ENCODE results near the gene PGAP3. TPM values are rescaled to one million over a fixed set of nuclear protein-coding genes. Genes with fewer than 3 reads are reported as not detected.

The PGAP3 gene
- total RNA-seq, 1 donor from 2014 or later: 17.7 TPM

DNA sequence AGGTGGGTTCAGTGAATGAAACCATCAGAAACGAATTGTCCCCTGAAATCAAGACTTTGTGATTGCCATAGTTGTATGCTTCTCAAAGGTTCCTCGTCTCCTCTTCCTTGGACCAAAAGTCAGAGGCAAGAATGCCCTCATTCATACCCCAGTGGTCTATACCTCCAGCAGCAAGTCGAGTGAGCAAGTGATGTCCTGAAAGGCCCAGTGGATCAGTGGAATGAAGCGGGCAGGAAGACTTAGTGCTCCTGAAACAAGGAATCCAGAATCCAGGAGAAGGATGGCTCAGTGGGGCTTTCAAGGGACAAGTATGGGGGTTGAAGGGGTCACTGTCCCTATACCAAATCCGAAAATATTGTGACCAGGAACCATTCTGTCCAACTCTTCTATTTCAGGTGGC is 6.7 kb upstream of the PGAP3 start:
- Histone ChIP-seq H3K36me3 (no peaks in the 10 kb centered on the region), H3K4me1 (peaks cover 5% of the 10 kb centered on the region), H3K27ac (no peak overlapping the region), H3K4me3 (no peak overlapping the region), H3K9me3 (no peaks in the 10 kb centered on the region), H3K27me3 (no peaks in the 10 kb centered on the region)
- intact Hi-C loops (cut with DNase I): no loop called here
- DNase-seq (ENCODE audit: extremely low spot score in 2 of 2): no peak
- no peak for TF ChIP-seq POLR2AphosphoS5 (IDR thresholded peaks at IDR 0.05; ENCODE audit: insufficient read depth in 1 of 2, low read depth in 1 of 2)

DNA sequence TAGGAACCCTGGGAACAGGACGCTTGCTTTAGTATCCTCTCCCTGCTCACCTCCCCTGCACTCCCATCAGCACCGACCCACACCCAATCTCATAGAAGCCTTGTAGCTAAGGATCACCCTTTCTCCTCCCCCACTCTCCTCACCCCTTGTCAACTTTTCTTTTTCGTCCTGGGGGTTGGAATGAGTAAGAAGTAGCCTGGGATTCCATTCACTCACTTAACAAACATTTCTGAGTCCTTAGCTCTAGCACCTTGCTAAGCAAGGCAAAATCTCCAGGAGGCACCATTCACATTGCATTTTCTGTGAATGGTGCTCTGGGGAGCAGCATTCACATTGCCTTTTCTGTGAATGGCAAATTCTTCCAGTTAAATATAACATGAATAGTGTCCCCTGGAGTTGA is 1.1 kb upstream of the PGAP3 start:
- Histone ChIP-seq H3K27ac (no peak overlapping the region), H3K36me3 (no peaks in the 10 kb centered on the region), H3K9me3 (no peaks in the 10 kb centered on the region), H3K4me1 (peaks cover 14% of the 10 kb centered on the region), H3K27me3 (no peaks in the 10 kb centered on the region), H3K4me3 (peak overlapping the region; percentile 53 to 81)
- intact Hi-C loops (cut with DNase I): no loop called here
- DNase-seq (ENCODE audit: extremely low spot score in 2 of 2): no peak
- TF ChIP-seq POLR2AphosphoS5 (IDR thresholded peaks at IDR 0.05; ENCODE audit: insufficient read depth in 1 of 2, low read depth in 1 of 2): no peak
- no peak for TF ChIP-seq POLR2A (IDR thresholded peaks at IDR 0.05)
- TF ChIP-seq, protein P1, sequence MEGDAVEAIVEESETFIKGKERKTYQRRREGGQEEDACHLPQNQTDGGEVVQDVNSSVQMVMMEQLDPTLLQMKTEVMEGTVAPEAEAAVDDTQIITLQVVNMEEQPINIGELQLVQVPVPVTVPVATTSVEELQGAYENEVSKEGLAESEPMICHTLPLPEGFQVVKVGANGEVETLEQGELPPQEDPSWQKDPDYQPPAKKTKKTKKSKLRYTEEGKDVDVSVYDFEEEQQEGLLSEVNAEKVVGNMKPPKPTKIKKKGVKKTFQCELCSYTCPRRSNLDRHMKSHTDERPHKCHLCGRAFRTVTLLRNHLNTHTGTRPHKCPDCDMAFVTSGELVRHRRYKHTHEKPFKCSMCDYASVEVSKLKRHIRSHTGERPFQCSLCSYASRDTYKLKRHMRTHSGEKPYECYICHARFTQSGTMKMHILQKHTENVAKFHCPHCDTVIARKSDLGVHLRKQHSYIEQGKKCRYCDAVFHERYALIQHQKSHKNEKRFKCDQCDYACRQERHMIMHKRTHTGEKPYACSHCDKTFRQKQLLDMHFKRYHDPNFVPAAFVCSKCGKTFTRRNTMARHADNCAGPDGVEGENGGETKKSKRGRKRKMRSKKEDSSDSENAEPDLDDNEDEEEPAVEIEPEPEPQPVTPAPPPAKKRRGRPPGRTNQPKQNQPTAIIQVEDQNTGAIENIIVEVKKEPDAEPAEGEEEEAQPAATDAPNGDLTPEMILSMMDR (IDR thresholded peaks at IDR 0.05): no peak

- TF ChIP-seq POLR2AphosphoS5 (IDR thresholded peaks at IDR 0.05; ENCODE audit: insufficient read depth in 1 of 2, low read depth in 1 of 2) (no peak), POLR2A (IDR thresholded peaks at IDR 0.05) (no peak)
- TF ChIP-seq, protein P1 (IDR thresholded peaks at IDR 0.05): no peak
- intact Hi-C loops (cut with DNase I): no loop called here
- Histone ChIP-seq H3K9me3 (no peaks in the 10 kb centered on the region), H3K4me3 (peak overlapping the region; percentile 53 to 81), H3K27me3 (no peaks in the 10 kb centered on the region), H3K36me3 (no peaks in the 10 kb centered on the region), H3K4me1 (peaks cover 14% of the 10 kb centered on the region), H3K27ac (peak overlapping the region; percentile 81)
- DNase-seq (ENCODE audit: extremely low spot score in 2 of 2): no peak
Observed at GRCh38 chr17:39688475-39688835, 598 bp upstream of the PGAP3 start.

DNA sequence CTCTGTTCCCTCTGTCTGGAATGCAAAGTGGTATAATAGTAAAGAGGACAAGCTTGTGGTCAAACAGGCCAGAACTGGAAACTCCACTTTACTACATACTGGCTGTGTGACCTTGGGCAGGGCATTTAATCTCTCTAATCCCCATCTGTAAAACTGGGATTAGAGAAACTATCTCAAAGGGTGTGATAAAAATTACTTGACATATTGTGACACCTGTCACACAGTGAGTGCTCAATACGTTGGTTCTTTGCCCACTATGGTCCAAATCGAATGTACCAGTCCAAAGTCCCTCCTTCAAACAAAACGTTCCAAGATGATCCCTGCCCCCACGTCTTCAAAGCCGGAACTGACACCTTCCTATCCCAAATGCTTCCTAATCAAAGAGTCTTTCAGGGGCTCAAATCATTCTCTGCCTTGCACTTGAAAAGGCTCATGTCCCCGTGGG is 734 bp downstream of the PGAP3 start:
- Histone ChIP-seq H3K27me3 (no peaks in the 10 kb centered on the region), H3K4me1 (peaks cover 14% of the 10 kb centered on the region), H3K4me3 (peak overlapping the region; percentile 53 to 81), H3K36me3 (no peaks in the 10 kb centered on the region), H3K27ac (peak overlapping the region; percentile 81), H3K9me3 (no peaks in the 10 kb centered on the region)
- intact Hi-C loops (cut with DNase I): no loop called here
- TF ChIP-seq, protein P1 (IDR thresholded peaks at IDR 0.05): no peak
- TF ChIP-seq POLR2A (IDR thresholded peaks at IDR 0.05) (no peak), POLR2AphosphoS5 (IDR thresholded peaks at IDR 0.05; ENCODE audit: insufficient read depth in 1 of 2, low read depth in 1 of 2) (no peak)
- DNase-seq (ENCODE audit: extremely low spot score in 2 of 2): no peak

GRCh38 chr17:39684369-39685192 is 3.3 kb downstream of the PGAP3 start:
- Histone ChIP-seq H3K4me3 (no peak overlapping the region), H3K4me1 (peaks cover 14% of the 10 kb centered on the region), H3K27ac (no peak overlapping the region), H3K9me3 (no peaks in the 10 kb centered on the region), H3K36me3 (no peaks in the 10 kb centered on the region), H3K27me3 (no peaks in the 10 kb centered on the region)
- intact Hi-C loops (cut with DNase I): loop anchor here (5.0 kb wide), 1 partner anchor 48 kb away; the partner anchor contains the start of gene MIEN1
- DNase-seq (ENCODE audit: extremely low spot score in 2 of 2): no peak
- TF ChIP-seq POLR2A (IDR thresholded peaks at IDR 0.05): no peak
- TF ChIP-seq POLR2AphosphoS5 (IDR thresholded peaks at IDR 0.05; ENCODE audit: insufficient read depth in 1 of 2, low read depth in 1 of 2): no peak
- TF ChIP-seq, protein P1 (IDR thresholded peaks at IDR 0.05): no peak

All from vagina (tissue), 2 donors.